Measurements from ENCODE around the gene SPDYE2B.
"Not testable (repeated sequence)": the region's sequence is repeated elsewhere in the genome, so short reads cannot be mapped to it uniquely, and the experiment has no call there.

SPDYE2B gene

GRCh38 chr7:102649924-102650323 is at the start of gene SPDYE2B:
SPDYE2B (plus strand) TSS chr7:102650319; CDS start chr7:102652349, 2,030 bp downstream.
- not testable (repeated sequence) for DNase-seq (ENCODE audit: low spot score)

DNA sequence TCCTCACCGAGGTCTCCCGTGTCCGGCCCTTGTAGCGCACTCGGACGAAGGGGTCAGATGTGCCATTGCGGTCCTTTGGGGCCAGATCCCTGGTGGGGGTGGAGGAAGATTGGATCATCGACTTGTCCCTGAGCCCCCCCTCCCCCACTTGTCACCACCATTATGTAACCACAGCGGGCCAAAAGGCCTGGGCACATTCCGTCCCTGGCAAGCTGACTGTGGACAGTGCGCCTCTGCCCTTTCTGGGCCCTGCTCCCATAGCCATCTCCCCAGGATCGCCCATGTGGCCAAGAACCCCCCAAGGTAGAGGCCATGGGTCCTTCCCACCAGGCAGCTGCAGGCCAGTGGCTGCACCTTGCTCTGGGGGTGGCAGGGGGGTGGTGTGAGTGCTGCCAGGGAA is 47.8 kb upstream of the SPDYE2B start:
- DNase-seq (ENCODE audit: low spot score) = not testable (repeated sequence)

GRCh38 chr7:102604431-102605145 is 45.5 kb upstream of the SPDYE2B start:
- not testable (repeated sequence) for DNase-seq (ENCODE audit: low spot score)

- not testable (repeated sequence) for DNase-seq (ENCODE audit: low spot score)
These were observed 43.3 kb upstream of the SPDYE2B start for GRCh38 chr7:102606848-102607247.

DNA sequence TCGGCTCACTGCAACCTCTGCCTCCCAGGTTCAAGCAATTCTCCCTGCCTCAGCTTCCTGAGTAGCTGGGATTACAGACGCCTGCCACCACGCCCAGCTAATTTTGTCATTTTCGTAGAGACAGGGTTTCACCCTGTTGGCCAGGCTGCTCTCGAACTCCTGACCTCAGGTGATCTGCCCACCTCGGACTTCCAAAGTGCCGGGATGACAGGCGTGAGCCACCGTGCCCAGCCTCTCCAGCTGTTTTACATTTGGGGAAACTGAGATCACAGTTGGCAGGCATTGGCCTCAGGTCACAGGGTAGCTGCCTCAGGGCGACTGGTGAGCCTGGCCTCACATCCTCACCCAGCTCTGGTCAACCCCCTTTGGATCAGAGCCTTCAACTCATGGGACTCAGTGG is 40.4 kb upstream of the SPDYE2B start:
- DNase-seq (ENCODE audit: low spot score) = not testable (repeated sequence)

GRCh38 chr7:102610441-102610840 is 39.7 kb upstream of the SPDYE2B start:
- not testable (repeated sequence) for DNase-seq (ENCODE audit: low spot score)

- not testable (repeated sequence) for DNase-seq (ENCODE audit: low spot score)
These were observed 39.0 kb upstream of the SPDYE2B start for GRCh38 chr7:102611013-102611674.

- DNase-seq (ENCODE audit: low spot score) = not testable (repeated sequence)
These were observed 38.3 kb upstream of the SPDYE2B start for GRCh38 chr7:102611675-102612325.

DNA sequence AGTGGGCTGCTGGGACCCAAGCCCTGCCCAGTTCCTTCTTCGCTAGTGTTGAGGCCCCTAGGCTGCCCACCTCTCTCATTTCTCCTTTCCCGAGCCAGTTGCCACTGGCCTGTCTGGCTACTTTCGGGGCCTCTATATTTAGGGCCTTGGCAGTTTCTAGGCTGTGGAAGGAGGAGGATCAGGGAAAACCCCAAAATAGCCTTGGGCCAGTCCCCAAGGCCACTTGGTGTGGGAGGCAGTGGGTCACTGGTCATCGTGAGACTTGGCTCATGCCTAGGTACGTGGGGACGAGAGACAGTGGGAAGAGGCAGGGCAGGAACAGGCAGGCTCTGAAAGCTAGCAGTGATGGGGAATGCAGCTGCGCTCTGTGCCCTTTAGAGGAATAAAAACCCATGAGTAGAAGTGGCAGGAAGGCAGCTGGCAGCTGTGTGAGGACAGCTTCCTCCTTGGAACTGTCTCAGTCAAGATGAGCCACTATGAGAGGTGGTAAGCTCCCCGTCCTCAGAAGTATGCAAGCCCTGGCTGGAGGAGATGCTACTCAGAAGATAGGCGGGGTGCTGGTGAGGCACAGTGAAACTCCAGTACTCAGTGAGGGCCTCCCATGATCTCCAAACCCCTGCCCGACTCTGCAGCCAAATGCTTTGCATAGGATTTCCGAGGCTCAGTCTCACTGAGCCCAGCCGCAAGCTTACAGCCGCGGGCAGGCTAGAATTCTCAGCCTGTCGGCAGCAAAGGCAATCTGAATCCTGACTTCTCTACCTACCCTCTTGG is 36.4 kb upstream of the SPDYE2B start:
- DNase-seq (ENCODE audit: low spot score) = not testable (repeated sequence)

DNA sequence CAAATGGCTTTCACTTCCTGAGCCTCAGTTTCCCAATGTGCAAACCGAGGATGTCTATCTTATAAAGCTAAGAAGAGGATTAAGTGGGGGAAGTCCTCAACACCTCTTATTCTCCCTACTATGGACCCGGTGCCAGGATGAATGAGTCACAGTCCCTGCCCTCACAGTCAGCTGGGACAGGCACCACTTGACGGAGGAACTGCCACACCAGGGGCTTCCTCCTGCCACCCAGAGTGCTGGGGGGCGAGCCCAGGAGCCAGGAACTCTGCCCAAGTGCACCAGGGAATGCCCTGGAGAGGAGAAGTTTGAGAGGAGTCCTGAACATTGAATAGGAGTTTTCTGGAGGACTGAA is 35.8 kb upstream of the SPDYE2B start:
- DNase-seq (ENCODE audit: low spot score) = not testable (repeated sequence)

- DNase-seq (ENCODE audit: low spot score) = not testable (repeated sequence)
These were observed 35.2 kb upstream of the SPDYE2B start for GRCh38 chr7:102614873-102615272.

DNA sequence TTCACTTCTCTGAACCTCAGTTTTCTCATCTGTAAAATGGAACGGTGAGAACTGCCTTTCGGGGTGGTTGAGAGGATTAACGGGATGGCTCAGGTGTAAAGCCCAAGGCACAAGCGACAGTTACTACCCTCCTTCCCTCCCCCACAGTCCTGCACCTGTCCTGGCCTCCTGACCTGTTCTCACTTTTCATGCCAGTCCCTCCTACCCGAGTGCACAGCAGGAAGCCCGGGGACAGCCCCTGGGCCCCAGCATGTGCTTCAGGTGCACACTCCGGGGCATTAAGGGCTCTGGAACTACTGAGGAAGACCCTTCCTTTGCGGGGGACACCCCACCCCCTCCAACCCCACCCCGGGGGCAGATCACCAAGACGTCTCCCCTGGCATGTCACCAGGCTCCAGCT is 34.2 kb upstream of the SPDYE2B start:
- not testable (repeated sequence) for DNase-seq (ENCODE audit: low spot score)

- not testable (repeated sequence) for DNase-seq (ENCODE audit: low spot score)
These were observed 33.5 kb upstream of the SPDYE2B start, which contains the start of gene RASA4 for GRCh38 chr7:102616507-102617125. RASA4 (minus strand) TSS chr7:102616756; CDS start chr7:102616689, 67 bp downstream.

GRCh38 chr7:102618122-102618521 is 32.0 kb upstream of the SPDYE2B start:
- DNase-seq (ENCODE audit: low spot score) = not testable (repeated sequence)

DNA sequence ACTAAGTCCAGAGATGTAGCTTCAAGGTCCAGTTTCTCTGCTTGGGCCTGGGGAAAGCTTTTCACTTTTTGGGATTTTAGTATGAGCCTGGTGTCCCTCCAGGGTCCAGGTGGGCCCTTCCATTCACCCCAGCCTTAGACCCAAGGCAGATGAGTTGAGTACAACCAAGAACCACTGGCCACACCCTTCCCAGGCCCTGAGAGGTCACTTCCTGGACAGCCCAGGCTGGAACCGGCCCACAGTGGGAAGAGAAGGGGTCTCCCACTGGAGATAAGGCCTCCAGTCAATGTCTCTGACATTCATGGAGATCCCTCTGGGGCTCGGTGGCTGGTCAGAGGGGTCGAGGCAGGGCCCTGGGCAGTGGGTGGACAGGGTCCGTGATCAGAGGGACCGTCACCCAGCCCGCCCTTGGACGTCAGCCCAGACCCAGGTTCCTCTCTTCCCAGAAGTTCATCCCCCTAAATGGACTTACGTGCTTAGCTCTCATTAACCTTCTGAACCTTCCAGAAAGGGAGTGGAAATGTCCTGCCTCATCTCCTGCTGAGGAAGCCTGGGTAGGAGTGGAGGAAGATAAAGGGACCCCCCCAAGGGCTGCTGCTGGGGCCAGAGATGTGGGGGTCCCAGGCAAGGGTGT is 22.7 kb upstream of the SPDYE2B start:
- DNase-seq (ENCODE audit: low spot score) = not testable (repeated sequence)

DNA sequence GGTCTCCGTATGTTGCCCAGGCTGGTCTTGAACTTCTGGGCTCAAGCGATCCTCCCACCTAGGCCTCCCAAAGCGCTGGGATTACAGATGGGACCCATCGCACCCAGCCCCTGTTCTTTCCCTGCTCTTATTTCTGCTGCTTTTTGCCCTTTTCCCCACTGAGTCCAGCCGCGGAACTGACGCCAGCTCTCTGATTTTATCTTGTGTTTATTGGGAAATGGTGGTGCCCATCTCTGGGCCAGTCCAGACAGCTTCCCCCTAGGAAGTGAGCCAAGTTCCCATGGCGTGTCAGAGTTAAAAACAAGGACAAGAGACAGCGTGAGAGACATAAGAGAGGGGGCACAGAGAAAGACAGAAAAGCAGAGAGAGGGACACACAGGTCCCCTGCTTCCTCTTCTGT is 19.5 kb upstream of the SPDYE2B start:
- not testable (repeated sequence) for DNase-seq (ENCODE audit: low spot score)

- DNase-seq (ENCODE audit: low spot score) = not testable (repeated sequence)
These were observed 15.8 kb upstream of the SPDYE2B start for GRCh38 chr7:102634299-102634698.

DNA sequence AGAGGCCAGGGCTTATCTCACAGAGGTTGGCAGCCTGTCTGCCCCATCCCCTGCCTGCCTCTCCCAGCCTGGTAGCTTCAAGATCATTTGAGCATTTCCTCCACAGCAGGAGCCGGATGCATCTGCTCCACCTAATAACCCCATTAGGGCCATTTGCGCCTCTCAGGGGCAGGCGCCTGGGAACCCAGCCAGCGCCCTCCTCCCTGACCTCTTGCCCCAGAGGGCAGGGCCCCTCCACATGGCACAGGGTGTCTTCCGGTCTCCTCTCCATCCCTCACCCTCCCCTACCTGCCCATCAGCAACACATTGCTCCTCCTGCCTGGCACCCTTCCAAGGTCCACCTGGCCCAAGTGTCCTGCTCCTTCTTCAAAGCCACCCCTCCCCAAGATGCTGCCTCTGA is 14.8 kb upstream of the SPDYE2B start:
- not testable (repeated sequence) for DNase-seq (ENCODE audit: low spot score)

- DNase-seq (ENCODE audit: low spot score) = not testable (repeated sequence)
These were observed 13.2 kb upstream of the SPDYE2B start for GRCh38 chr7:102636956-102637355.

DNA sequence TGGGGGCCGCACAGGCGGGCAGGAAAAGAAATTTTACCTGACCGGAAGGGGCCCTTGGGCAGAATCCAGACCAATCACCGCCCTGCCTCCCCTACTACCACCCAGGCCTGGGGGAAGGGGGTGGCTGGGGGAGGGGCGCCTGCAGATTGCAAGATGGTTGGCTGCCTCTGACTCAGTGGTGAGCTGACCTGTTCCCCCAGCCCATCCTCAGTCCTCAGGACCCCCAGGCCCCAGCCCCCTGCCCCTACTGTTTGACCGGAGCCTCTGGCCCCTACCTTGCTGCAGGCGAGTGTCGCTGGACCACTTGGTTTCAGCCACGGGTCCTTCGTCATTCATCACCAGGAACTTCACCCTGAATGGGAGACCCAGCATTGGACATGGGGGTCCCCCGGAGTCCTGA is 11.3 kb upstream of the SPDYE2B start:
- not testable (repeated sequence) for DNase-seq (ENCODE audit: low spot score)

DNA sequence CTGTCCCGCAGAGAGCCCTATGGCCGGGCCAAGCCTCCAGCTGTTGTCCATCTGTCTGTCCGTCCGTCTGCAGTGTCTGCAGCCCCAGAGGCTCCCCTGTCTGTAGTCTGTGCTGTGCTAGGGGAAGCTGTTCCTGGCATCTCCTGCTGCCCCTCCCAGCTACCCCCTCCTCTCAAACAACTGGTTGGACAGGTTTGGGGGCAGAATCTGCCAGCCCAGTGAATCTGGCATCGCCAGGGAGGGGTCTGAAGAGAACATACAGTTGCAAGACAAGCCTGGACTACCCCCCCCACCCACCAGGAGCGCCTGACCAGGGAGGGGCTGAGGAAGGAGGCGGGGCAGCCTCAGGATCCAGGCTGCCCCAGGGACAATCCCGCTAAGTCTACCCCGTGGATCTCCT is 7.4 kb upstream of the SPDYE2B start, which contains the start of gene UPK3BL1:
TSS of gene UPK3BL1 (minus strand) at position 101 of the 400 bp plus-strand sequence. CDS start at position 51, 50 bp downstream.
- not testable (repeated sequence) for DNase-seq (ENCODE audit: low spot score)

Measured in AG08396 (cell line).